ENCODE data around the gene IZUMO1.

Gene IZUMO1

DNA sequence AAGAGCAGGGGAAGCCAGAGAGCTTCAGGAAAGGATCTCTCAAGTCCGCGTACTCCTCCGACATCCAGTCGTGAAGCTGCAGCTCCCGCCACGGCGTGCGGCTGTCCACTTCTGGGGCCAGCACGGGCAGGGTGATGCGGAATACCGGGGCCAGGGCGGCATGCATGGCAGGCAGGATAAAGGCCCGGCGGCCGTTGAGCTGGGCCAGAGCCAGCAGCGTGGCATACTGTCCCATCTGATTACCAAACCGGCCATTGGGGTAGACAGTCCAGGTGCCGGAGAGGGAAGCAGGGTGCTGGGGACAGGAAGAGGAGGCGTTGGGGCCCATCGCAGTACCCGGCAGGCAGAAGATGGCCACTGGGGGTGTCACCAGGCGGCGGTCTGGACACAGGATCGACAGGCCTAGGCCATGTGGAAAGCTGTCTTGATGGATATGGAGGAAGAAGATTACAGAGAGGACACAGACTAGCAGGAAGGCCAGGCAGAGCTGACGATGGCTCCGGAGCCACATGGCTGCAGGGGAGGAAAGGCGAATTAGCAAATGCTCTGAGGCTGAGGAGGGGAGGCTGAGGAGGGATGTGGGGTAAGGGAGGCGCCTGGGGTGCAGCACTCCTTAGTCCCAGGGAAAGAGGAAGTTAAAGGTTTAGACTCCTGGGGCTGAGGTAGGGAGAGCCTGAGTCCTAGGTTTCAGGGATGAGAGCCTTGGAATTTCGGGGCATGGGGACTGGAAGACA lies 4.2 kb upstream of the IZUMO1 start:
- Mint-ChIP-seq H3K4me3 (no peak overlapping the region), H3K36me3 (ENCODE audit: low read depth) (no peaks in the 10 kb centered on the region), H3K27ac (no peak overlapping the region), H3K27me3 (peaks cover 36% of the 10 kb centered on the region), H3K9me3 (no peaks in the 10 kb centered on the region), H3K4me1 (ENCODE audit: low read depth) (peaks cover 18% of the 10 kb centered on the region)
- no peak for DNase-seq

DNA sequence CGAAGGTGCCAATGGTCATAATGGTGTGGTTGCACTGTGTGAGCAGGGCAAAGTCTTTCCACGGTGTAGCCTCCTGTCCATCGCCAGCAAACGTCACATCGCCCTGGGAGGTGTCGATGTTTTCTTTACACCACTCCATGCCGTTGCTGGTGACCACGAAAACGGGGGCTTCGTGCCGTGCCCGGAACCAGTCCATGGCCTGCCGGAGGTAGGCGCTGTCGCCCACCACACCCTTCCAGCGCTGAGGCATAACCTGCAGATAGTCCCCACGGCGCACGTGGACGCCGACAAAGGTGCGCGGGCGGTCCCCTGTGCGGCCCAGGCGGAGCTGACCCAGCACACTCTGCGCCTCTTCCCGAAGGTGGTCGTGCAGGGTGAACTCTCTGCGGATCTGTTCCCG lies 3.6 kb upstream of the IZUMO1 start:
- Mint-ChIP-seq H3K36me3 (ENCODE audit: low read depth) (no peaks in the 10 kb centered on the region), H3K4me3 (no peak overlapping the region), H3K4me1 (ENCODE audit: low read depth) (peaks cover 21% of the 10 kb centered on the region), H3K27ac (no peak overlapping the region), H3K27me3 (peaks cover 41% of the 10 kb centered on the region), H3K9me3 (no peaks in the 10 kb centered on the region)
- no peak for DNase-seq

DNA sequence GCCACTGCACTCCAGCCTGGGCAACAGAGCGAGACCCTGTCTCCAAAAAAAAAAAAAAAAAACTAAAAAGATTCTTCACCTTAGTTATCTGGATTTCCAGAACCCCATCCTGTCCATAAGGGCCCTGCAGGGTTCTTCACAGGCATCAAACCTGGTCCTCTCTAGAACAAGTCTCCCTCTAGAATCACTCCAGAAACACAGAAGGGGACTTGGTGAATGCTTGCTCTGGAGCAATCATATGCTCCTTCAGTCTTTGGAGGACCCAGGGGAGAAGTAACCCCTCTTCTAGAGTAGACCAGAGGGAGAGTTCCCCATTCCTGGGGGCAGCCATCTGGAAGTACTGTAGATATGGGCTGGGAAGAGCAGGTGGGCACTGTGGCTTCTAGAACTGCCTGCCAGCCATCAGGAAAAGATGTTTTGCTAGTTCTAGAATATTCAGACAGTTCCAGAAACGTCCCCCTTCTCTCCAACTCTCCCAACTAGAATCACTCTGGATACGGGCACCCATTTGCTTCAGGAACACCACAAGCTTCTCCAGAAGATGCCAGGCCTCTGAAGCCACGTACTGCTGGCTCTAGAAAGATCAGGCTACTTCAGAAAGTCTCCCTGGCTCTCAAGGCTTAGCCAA lies 3.0 kb upstream of the IZUMO1 start:
- Mint-ChIP-seq H3K36me3 (ENCODE audit: low read depth) (no peaks in the 10 kb centered on the region), H3K9me3 (no peaks in the 10 kb centered on the region), H3K4me3 (no peak overlapping the region), H3K27ac (no peak overlapping the region), H3K27me3 (peaks cover 40% of the 10 kb centered on the region), H3K4me1 (ENCODE audit: low read depth) (peaks cover 21% of the 10 kb centered on the region)
- no peak for DNase-seq

DNA sequence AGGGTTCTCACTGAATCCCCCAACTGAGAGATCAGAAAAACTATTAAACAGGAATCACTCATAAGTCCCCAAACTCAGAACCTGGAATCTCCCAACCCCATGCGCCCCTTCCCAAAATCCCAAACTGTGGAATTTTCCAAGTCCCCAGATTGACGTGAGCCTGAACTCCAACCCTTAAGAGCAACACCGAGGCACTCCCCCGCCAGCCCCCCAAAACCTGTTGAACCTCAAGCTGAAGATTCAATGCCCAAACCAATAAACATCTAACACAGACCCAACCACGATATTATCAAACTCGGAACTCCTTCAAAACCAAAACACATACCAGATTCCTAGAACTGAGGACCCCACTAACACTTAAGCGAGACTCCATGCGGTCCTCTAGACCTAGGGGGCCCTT lies 599 bp downstream of the IZUMO1 start:
- H3K36me3 Mint-ChIP-seq (ENCODE audit: low read depth), result no peaks in the 10 kb centered on the region

DNA sequence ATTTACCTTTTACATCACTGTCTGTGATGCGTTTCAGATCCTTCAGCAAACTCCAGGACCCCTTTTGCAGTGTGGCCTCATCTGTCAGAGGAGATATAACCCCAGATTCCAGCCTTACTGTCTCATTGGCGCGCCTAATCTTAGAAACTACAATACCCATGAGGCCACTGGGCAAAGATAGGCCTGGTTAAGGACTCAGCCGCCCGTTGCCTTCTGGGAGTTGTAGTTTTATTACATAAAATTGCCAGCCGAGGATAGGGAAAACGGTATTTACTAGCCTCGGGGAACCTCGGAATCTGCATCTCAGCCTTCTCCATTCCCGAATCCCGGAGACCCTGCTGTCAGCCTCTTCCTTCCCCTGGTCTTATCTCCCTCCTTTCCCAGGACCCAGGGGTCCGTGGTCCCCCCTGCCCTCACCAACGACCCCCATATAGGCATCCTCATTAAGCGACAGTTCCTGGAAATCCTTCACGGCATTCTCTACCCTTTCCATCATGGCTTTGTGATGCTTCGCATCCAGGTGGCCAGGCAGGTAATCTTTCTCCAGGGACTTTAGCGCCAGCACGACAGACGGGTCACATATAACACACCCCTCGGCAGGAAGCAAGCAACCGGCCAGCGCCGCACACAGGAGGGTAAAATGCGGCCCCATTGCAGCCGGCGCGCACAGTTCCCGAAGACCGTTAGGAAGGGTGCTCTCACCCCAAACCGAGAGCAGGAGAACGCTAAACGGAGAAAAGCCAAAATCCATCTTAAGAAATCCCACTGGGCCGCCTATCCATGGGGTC lies 1.3 kb downstream of the IZUMO1 start:
- no peaks in the 10 kb centered on the region for H3K9me3 Mint-ChIP-seq
- H3K36me3 Mint-ChIP-seq (ENCODE audit: low read depth), result no peaks in the 10 kb centered on the region
- no peak overlapping the region for H3K4me3 Mint-ChIP-seq
- no peak overlapping the region for H3K27ac Mint-ChIP-seq
- peaks cover 11% of the 10 kb centered on the region for H3K4me1 Mint-ChIP-seq (ENCODE audit: low read depth)
- DNase-seq, result no peak
- H3K27me3 Mint-ChIP-seq, result peaks cover 27% of the 10 kb centered on the region

More for the DNA sequence above, 599 bp downstream of the IZUMO1 start:
- Mint-ChIP-seq H3K27me3 (peaks cover 24% of the 10 kb centered on the region), H3K9me3 (no peaks in the 10 kb centered on the region), H3K4me1 (ENCODE audit: low read depth) (peaks cover 11% of the 10 kb centered on the region), H3K27ac (no peak overlapping the region), H3K4me3 (no peak overlapping the region)
- no peak for DNase-seq

DNA sequence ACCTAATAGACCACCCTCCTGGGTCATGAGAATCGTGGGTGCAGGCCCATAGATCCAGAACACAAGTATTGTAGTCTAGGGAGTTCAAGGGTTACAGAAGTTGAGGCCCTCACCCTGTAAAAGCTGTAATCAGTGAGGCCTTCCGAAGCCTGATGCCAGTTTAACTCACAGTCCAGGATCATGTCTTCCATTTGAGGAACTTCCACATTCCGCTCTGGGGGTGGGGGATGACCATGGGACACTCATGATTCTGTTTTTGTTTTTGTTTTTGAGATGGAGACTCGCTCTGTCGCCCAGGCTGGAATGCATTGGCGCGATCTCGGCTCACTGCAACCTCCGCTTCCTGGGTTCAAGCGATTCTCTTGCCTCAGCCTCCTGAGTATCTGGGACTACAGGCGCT lies 4.6 kb downstream of the IZUMO1 start:
- H3K27me3 Mint-ChIP-seq, result peaks cover 34% of the 10 kb centered on the region
- H3K9me3 Mint-ChIP-seq, result no peaks in the 10 kb centered on the region
- no peak overlapping the region for H3K4me3 Mint-ChIP-seq
- no peak for DNase-seq
- H3K27ac Mint-ChIP-seq, result no peak overlapping the region
- H3K4me1 Mint-ChIP-seq (ENCODE audit: low read depth), result peaks cover 16% of the 10 kb centered on the region
- no peaks in the 10 kb centered on the region for H3K36me3 Mint-ChIP-seq (ENCODE audit: low read depth)

DNA sequence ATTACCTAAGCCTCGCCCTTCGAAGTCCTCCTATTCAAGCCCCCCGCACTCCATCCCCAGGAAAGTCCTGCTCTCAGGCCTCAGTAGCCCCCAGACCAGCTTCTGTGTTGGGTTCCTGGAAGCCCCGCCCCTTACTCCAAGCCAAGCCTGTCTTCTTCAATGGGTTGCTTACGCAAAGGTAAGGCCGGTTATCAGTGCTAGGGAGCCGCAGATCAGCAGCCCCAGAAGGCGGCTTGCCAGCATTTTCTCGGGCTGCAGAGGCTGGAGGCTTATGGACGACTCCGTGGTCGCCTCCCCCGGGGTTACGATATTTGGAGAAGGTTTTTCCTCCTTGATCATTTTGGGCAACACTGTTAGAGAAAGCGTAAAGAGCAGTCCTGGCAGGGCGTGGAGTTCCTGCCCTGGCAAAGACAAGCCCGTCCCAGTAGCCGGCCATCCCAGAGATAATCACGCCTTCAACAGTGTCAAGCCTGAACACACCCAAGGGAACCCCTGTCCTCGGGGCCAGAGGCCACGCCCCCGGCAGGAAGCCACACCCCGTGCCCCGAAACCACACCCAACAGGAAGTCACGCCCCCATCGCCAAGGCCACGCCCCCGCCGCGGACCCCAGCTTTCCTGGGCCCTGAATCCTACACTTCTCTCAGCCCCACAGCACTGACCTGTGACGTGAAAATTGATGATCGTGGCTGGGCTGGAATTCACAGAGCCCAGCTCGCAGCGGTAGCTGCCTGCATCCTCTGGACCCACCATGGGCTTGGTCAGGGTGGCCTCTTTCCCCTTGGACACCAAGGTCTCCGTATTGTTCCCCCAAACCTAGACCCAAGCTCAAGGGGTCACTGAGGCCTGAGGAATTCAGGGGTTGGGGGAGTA lies 5.3 kb downstream of the IZUMO1 start:
- Mint-ChIP-seq H3K36me3 (ENCODE audit: low read depth) (no peaks in the 10 kb centered on the region), H3K27me3 (peaks cover 31% of the 10 kb centered on the region), H3K4me1 (ENCODE audit: low read depth) (peaks cover 16% of the 10 kb centered on the region), H3K4me3 (no peak overlapping the region), H3K9me3 (no peaks in the 10 kb centered on the region), H3K27ac (no peak overlapping the region)
- DNase-seq, result peak; percentile 67

DNA sequence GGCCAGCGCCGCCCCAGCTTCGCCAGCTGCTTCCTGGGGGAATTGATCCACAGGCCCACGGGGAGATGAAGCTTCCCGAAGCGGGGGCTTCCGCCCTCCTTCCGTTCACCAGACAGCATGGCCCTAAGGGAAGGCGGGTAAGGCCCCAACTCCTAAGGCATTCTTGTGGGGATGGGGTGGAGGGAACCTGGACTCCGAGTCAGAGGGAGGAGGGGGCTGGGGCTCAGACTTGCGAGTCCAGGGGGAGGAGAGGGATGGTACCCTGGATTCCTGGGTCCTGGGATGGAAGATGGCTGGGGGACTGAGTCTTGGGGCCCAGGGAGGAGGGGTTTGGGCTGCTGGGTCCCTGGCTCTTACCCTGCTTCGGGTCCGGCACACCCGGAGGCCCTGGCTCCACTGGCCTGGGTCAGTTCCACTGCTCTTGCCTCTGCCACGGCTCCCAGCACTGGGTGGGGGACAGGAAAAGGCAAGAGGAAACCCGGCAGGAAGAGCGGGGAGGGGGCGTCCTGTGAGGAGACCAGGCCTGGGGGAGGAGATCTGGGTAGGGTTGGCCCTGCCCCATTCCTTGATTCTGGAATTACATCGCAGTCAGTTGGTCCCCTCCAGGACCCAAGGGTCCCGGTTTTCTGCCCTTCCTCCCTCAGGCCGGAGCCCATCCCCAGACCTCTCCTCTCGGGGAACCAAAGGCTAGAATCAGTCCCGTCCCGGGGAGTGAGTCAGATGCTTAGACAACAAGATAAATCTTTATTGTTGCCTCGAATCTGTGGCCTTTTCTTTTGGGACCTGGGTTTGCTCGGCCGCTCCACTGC lies 6.3 kb downstream of the IZUMO1 start, which contains the start of gene RASIP1:
Gene RASIP1, minus strand, starts transcription at position 447 of the 809 bp plus-strand sequence. Its CDS starts 328 bp downstream, at position 119.
- peaks cover 21% of the 10 kb centered on the region for H3K27me3 Mint-ChIP-seq
- no peak within 1 kb of the TSS for H3K27ac Mint-ChIP-seq
- no peak for DNase-seq
- no peaks in the 10 kb centered on the region for H3K36me3 Mint-ChIP-seq (ENCODE audit: low read depth)
- peaks cover 10% of the 10 kb centered on the region for H3K4me1 Mint-ChIP-seq (ENCODE audit: low read depth)
- H3K4me3 Mint-ChIP-seq, result peak within 1 kb of the TSS; percentile 12
- no peaks in the 10 kb centered on the region for H3K9me3 Mint-ChIP-seq

DNA sequence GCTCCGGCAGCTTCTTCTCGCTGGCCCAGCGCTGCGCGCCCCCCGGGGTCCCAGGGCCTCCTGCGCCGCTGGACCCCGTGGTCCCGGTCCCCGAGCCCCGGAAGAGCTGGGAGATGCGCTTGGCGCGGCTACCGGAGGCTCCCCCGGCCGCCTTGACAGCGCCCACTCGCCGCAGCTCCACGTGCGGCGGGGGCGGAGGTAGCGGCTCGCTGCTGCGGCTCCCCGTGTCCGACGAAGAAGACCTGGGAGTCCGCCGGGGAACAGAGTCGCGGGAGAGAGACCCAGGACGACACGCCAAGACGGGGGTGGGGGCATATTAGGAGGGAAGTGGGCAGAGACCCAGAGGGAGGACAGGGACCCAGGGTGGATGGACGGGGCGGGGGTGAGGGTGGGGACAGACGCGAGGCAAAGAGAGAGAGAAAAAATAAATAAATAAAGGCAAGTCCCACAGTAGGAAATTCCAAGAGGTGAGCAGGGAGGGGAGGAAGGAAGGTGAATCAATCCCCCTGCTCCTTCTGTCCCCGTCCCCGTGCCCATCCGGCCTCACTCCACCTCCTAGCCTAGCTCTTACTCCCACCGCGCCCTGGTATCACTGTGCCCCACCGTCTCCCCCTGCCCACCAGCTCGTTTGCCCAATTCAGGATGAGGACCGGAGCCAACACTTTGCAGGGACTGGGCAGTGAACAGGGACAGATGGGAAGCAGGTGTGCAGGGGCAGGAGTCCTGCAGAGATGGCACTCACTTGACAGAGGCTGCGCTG lies 7.1 kb downstream of the IZUMO1 start:
- H3K36me3 Mint-ChIP-seq (ENCODE audit: low read depth), result no peaks in the 10 kb centered on the region
- peaks cover 20% of the 10 kb centered on the region for H3K27me3 Mint-ChIP-seq
- H3K9me3 Mint-ChIP-seq, result no peaks in the 10 kb centered on the region
- peaks cover 10% of the 10 kb centered on the region for H3K4me1 Mint-ChIP-seq (ENCODE audit: low read depth)
- no peak for DNase-seq
- no peak overlapping the region for H3K27ac Mint-ChIP-seq
- peak overlapping the region; percentile 12 for H3K4me3 Mint-ChIP-seq

DNA sequence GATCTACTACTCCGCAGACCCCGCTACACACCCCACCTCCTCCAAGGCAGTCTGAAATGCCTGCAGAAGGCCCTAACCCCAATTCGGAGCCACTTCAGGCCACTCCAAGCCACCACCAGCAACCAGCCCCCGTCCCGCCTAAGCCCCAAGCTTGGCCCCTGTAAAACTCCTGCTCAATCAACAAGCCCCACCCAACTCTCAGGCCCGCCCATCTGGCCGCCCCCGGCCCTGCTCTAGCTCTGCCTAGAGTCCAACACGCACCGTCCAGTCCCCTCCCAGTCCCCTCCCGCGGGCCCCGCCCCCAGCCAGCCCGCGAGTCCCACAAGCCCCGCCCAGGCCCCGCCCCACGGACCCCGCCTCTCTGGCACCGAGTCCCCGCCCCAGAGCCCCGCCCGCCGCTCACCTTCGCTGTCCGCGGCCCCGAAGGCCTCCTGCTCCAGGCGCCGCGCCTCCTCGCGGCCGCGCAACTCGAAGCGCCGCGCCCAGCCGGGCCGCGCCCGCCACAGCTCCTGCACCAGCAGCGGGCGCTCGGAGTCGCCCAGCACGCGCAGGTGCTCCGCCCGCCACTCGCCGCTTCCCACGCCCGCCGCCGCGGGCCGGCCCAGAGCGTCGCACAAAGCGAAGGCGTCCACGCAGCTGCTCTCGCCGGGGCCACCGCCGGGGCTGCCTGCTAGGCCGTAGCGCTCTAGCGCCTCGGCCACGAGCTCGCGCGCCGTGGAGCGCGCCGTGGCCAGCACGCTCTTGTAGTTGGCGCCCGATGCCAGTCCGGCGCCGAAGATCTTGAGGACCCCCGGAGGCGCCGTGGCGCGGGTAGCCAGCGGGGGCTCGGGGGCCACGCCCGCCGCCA lies 7.9 kb downstream of the IZUMO1 start:
- peak overlapping the region; percentile 44 for H3K27ac Mint-ChIP-seq
- peaks cover 10% of the 10 kb centered on the region for H3K4me1 Mint-ChIP-seq (ENCODE audit: low read depth)

DNA sequence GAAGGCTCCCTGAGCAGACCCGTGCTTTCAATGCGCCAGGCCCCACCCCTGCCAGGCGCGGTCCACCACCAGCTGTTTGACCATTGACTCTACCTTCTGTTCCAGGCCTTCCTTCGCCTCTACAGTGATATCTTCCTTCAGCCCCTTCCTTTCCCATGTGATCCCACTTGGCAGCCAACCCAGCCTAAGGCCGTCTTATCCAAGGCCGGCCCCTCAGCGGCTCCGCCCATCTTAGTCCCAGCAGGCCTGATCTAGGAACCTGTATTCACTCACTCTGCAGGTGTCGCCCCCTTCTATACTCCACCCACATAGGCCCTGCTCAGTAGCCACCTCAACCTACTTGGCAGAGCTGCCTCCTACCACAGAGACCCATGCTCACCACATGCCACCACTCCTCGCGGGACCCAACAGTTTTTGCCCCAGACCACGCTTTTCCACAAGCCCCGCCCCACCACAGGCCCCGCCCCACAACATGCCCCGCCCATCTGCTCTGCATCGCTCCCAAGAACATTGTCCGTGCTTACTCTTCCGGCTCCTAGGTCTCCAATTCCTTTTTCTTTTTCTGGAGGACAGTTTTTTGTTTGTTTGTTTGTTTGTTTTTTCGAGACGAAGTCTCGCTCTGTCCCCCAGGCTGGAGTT lies 9.2 kb downstream of the IZUMO1 start:
- Mint-ChIP-seq H3K27ac (no peak overlapping the region), H3K9me3 (no peaks in the 10 kb centered on the region), H3K27me3 (peaks cover 15% of the 10 kb centered on the region), H3K4me1 (ENCODE audit: low read depth) (peaks cover 10% of the 10 kb centered on the region), H3K4me3 (no peak overlapping the region), H3K36me3 (ENCODE audit: low read depth) (no peaks in the 10 kb centered on the region)
- no peak for DNase-seq

More for the DNA sequence above, 7.9 kb downstream of the IZUMO1 start:
- Mint-ChIP-seq H3K27me3 (peaks cover 20% of the 10 kb centered on the region), H3K9me3 (no peaks in the 10 kb centered on the region), H3K36me3 (ENCODE audit: low read depth) (no peaks in the 10 kb centered on the region), H3K4me3 (peak overlapping the region; percentile 55)
- DNase-seq, result peak; percentile 94

DNA sequence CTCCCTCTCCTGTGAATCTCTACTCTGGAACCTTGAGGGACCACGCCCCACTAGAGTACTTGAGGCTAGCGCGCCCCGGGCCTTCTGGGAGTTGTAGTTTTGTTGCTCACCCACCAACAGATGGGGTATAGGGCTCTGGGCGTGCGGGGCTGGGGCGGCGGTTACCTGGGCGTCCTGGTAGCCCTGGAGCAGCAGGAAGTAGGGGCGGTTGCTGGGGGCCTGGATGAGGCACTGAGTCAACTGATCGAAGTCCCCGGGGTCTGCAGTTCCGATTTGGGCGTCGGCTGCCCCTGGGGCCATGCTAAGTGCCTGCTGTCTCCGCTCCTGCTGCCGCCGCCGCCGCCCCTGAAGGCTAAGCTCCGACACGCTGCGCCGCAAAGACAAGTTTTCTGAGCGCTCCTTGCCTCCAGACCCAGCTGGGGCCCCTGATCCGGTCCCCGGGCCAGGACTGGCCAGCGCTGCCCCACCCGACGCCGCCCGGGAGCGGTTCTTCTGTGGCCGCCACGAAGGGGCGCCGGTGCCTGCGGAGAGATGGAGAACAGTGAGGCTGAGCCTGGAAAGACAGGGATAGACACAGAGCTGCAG lies 11.6 kb downstream of the IZUMO1 start:
- Mint-ChIP-seq H3K9me3 (no peaks in the 10 kb centered on the region), H3K27ac (no peak overlapping the region), H3K4me1 (ENCODE audit: low read depth) (peaks cover 7% of the 10 kb centered on the region), H3K27me3 (peaks cover 5% of the 10 kb centered on the region), H3K4me3 (no peak overlapping the region), H3K36me3 (ENCODE audit: low read depth) (no peaks in the 10 kb centered on the region)
- no peak for DNase-seq

All from activated T-cell treated with anti-CD3 and anti-CD28 coated beads, Interleukin-2, amount 50 U/mL, for 24 hours (primary cell).